LNCAP (cell line): Measurements from ENCODE around the gene YBX1.
A peak's percentile ranks its signal among the peaks of the same experiment; 100 is the strongest.

Experiments used
- CTCF ChIP-seq: fragments of 450-650 bp; IDR thresholded peaks from 2 replicates; pipeline ENCODE4 v1.5.1; 2017; ENCODE audit warnings: mild to moderate bottlenecking

The YBX1 gene

GRCh38 chr1:42734201-42735035, 52.2 kb downstream of the YBX1 start:
- TF ChIP-seq CTCF, result no peak

GRCh38 chr1:42735056-42735455, 52.8 kb downstream of the YBX1 start:
- TF ChIP-seq CTCF, result no peak

- TF ChIP-seq CTCF, result no peak
Measured at GRCh38 chr1:42735477-42736105, 53.4 kb downstream of the YBX1 start.

GRCh38 chr1:42736152-42736551, 53.9 kb downstream of the YBX1 start:
- TF ChIP-seq CTCF, result no peak

GRCh38 chr1:42736571-42737200, 54.5 kb downstream of the YBX1 start:
- no peak for TF ChIP-seq CTCF

- TF ChIP-seq CTCF, result peak; percentile 41; the same call in 1 of the 2 replicates
Measured at GRCh38 chr1:42737257-42737656, 55.0 kb downstream of the YBX1 start.

GRCh38 chr1:42737986-42738677, 55.9 kb downstream of the YBX1 start:
- TF ChIP-seq CTCF, result no peak
